ENCODE results near the gene SCG2. TPM values are rescaled to one million over a fixed set of nuclear protein-coding genes. Genes with fewer than 3 reads are reported as not detected.

Gene SCG2, protein sequence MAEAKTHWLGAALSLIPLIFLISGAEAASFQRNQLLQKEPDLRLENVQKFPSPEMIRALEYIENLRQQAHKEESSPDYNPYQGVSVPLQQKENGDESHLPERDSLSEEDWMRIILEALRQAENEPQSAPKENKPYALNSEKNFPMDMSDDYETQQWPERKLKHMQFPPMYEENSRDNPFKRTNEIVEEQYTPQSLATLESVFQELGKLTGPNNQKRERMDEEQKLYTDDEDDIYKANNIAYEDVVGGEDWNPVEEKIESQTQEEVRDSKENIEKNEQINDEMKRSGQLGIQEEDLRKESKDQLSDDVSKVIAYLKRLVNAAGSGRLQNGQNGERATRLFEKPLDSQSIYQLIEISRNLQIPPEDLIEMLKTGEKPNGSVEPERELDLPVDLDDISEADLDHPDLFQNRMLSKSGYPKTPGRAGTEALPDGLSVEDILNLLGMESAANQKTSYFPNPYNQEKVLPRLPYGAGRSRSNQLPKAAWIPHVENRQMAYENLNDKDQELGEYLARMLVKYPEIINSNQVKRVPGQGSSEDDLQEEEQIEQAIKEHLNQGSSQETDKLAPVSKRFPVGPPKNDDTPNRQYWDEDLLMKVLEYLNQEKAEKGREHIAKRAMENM
- 82.8 TPM for polyA plus RNA-seq
- long read RNA-seq, donor 1, transcript SCG2-201 (2 exons, 2,576 nt) = major isoform, 6 of 6 reads
- long read RNA-seq, donor 1, partial matches to known transcripts = 0 of 6 reads
- long read RNA-seq, donor 1, other reads (novel, unspliced or antisense) = 0 of 6 reads
- long read RNA-seq, donor 2, transcript SCG2-201 (2 exons, 2,576 nt) = major isoform, 19 of 19 reads
- long read RNA-seq, donor 2, partial matches to known transcripts = 0 of 19 reads
- long read RNA-seq, donor 2, other reads (novel, unspliced or antisense) = 0 of 19 reads
- long read RNA-seq, donor 3 = 0 reads
- long read RNA-seq, donor 4, partial matches to known transcripts = 0 of 2 reads
- long read RNA-seq, donor 4, other reads (novel, unspliced or antisense) = 0 of 2 reads
- long read RNA-seq, donor 5, transcript SCG2-201 (2 exons, 2,576 nt) = major isoform, 6 of 14 reads
- long read RNA-seq, donor 5, partial matches to known transcripts = 8 of 14 reads
- long read RNA-seq, donor 5, other reads (novel, unspliced or antisense) = 0 of 14 reads
- long read RNA-seq, donor 6, transcript SCG2-201 (2 exons, 2,576 nt) = major isoform, 37 of 37 reads
- long read RNA-seq, donor 6, partial matches to known transcripts = 0 of 37 reads
- long read RNA-seq, donor 6, other reads (novel, unspliced or antisense) = 0 of 37 reads
- long read RNA-seq, donor 7, partial matches to known transcripts = 0 of 4 reads
- long read RNA-seq, donor 7, other reads (novel, unspliced or antisense) = 0 of 4 reads
- long read RNA-seq, donor 8, transcript SCG2-201 (2 exons, 2,576 nt) = major isoform, 16 of 16 reads
- long read RNA-seq, donor 8, partial matches to known transcripts = 0 of 16 reads
- long read RNA-seq, donor 8, other reads (novel, unspliced or antisense) = 0 of 16 reads
- long read RNA-seq, donor 9, transcript SCG2-201 (2 exons, 2,576 nt) = major isoform, 16 of 16 reads
- long read RNA-seq, donor 9, partial matches to known transcripts = 0 of 16 reads
- long read RNA-seq, donor 9, other reads (novel, unspliced or antisense) = 0 of 16 reads
- long read RNA-seq, donor 10, transcript SCG2-201 (2 exons, 2,576 nt) = major isoform, 43 of 43 reads
- long read RNA-seq, donor 10, partial matches to known transcripts = 0 of 43 reads
- long read RNA-seq, donor 10, other reads (novel, unspliced or antisense) = 0 of 43 reads
- long read RNA-seq, donor 11, transcript SCG2-201 (2 exons, 2,576 nt) = major isoform, 13 of 14 reads
- long read RNA-seq, donor 11, partial matches to known transcripts = 0 of 14 reads
- long read RNA-seq, donor 11, other reads (novel, unspliced or antisense) = 0 of 14 reads

DNA sequence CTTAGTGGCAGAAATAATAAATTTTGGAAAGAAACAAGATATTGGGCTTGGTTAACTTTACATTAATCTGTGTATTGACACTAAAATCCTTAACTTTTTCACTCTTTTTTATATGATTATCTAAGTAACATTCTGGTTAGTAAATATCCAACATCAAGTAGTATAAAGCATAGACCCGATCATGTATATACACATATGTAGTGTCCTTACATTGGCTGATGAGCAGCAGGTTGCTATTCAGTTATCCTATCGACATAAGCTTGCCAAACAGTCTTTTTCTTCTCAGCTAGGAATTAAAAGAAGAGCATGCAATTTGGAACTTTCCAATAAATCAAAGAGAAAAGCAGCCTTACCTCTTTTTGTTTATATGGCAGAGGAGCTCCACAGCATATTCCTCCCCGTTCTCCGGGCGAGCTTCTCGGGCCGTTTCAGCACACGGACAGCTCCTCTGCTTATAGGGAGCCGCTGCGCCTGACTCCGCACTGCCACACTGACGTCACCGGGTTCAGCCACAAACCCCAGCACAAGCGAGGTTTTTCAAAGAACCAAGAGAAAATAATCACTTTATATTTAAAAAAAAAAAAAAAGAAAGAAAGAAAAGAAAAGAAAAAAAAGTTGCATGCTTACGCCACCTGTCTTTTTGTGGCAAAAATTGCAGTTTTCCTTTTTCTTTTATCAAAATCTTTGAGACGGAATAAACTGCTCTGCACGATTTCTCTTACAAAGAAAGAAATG, at the start of gene SCG2:
TSS of gene SCG2 (minus strand) at position 430 of the 735 bp plus-strand sequence. CDS start 3,079 bp downstream, outside the sequence.
- H3K4me3 ChIP-seq (ENCODE audit: low read length) = no peak within 1 kb of the TSS
- no peaks in the 10 kb centered on the region for H3K36me3 ChIP-seq (ENCODE audit: control insufficient read depth, insufficient read depth, low read length)
- no peak within 1 kb of the TSS for H3K27ac ChIP-seq (ENCODE audit: low read length)
- WGBS (ENCODE audit: insufficient coverage, low lambda C conversion rate) = 43% methylated on average over 4 of the region's 17 CpGs
- no peaks in the 10 kb centered on the region for H3K27me3 ChIP-seq (ENCODE audit: control insufficient read depth, insufficient read depth, low read length)
- no peaks in the 10 kb centered on the region for H3K9me3 ChIP-seq (ENCODE audit: control insufficient read depth, low read depth, low read length)
- H3K4me1 ChIP-seq (ENCODE audit: control insufficient read depth, insufficient read depth, low read length) = no peaks in the 10 kb centered on the region
- DNase-seq = peak; percentile 40 to 65

DNA sequence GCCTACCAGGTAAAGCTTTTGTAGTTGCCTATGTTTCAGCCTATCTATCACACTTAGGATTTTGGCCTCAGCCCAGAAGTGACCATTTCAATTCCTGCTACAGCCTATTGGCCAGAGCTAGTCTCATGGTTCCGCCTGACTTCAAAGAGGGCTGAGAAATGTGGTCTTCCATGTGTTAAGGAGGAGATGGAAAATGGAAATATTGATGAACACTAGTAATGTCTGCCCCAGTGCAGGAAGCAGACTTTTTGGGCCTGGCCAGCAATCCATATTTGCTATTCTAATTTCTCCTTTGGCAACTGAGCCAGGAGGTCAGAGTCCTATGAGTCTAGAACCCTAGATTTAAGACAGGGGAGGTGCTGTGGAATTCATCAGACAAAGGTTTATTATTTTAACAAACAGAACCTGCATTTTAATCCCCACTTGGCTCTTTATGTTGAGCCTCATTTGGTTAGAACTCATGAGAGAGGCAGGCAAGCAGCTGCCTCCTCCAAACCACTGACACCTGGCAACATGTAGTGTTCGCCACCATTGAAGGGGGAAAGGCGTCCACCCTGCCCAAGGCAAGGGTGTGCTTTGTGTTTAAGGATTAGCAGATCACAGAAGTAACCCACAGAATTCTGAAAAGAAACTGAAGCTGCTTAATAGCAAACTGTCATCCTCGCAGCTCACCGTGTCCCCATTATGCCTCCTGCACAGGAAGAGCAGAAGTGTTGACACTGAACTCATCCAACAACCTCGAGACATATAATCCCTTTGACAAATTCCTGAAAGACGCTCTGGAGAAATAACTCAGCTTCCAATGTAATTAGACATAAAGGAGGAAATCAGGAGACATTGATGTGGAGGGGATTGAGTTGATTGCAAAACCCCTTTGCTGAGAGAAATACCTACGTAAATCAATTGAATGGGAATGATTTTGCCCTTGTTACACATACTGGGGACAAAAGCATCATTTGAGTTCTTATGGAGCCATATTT, 47.7 kb upstream of the SCG2 start:
- no peaks in the 10 kb centered on the region for H3K27me3 ChIP-seq (ENCODE audit: control insufficient read depth, insufficient read depth, low read length)
- WGBS (ENCODE audit: insufficient coverage, low lambda C conversion rate) = 80% methylated on average over 1 of the region's 8 CpGs
- no peaks in the 10 kb centered on the region for H3K4me1 ChIP-seq (ENCODE audit: control insufficient read depth, insufficient read depth, low read length)
- H3K27ac ChIP-seq (ENCODE audit: low read length) = no peak overlapping the region
- H3K9me3 ChIP-seq (ENCODE audit: control insufficient read depth, low read depth, low read length) = no peaks in the 10 kb centered on the region
- H3K36me3 ChIP-seq (ENCODE audit: control insufficient read depth, insufficient read depth, low read length) = no peaks in the 10 kb centered on the region
- DNase-seq = no peak
- H3K4me3 ChIP-seq (ENCODE audit: low read length) = no peak overlapping the region

GRCh38 chr2:223648755-223649154, 46.6 kb upstream of the SCG2 start:
- DNase-seq = no peak
- H3K27me3 ChIP-seq (ENCODE audit: control insufficient read depth, insufficient read depth, low read length) = no peaks in the 10 kb centered on the region
- no peaks in the 10 kb centered on the region for H3K9me3 ChIP-seq (ENCODE audit: control insufficient read depth, low read depth, low read length)
- H3K4me1 ChIP-seq (ENCODE audit: control insufficient read depth, insufficient read depth, low read length) = no peaks in the 10 kb centered on the region
- H3K27ac ChIP-seq (ENCODE audit: low read length) = no peak overlapping the region
- no peaks in the 10 kb centered on the region for H3K36me3 ChIP-seq (ENCODE audit: control insufficient read depth, insufficient read depth, low read length)
- H3K4me3 ChIP-seq (ENCODE audit: low read length) = no peak overlapping the region

GRCh38 chr2:223647258-223647952, 45.2 kb upstream of the SCG2 start:
- DNase-seq = no peak
- no peak overlapping the region for H3K4me3 ChIP-seq (ENCODE audit: low read length)
- WGBS (ENCODE audit: insufficient coverage, low lambda C conversion rate) = no CpG with 5 or more reads among the region's 6 CpGs
- H3K27me3 ChIP-seq (ENCODE audit: control insufficient read depth, insufficient read depth, low read length) = no peaks in the 10 kb centered on the region
- H3K36me3 ChIP-seq (ENCODE audit: control insufficient read depth, insufficient read depth, low read length) = no peaks in the 10 kb centered on the region
- H3K4me1 ChIP-seq (ENCODE audit: control insufficient read depth, insufficient read depth, low read length) = no peaks in the 10 kb centered on the region
- no peaks in the 10 kb centered on the region for H3K9me3 ChIP-seq (ENCODE audit: control insufficient read depth, low read depth, low read length)
- no peak overlapping the region for H3K27ac ChIP-seq (ENCODE audit: low read length)

DNA sequence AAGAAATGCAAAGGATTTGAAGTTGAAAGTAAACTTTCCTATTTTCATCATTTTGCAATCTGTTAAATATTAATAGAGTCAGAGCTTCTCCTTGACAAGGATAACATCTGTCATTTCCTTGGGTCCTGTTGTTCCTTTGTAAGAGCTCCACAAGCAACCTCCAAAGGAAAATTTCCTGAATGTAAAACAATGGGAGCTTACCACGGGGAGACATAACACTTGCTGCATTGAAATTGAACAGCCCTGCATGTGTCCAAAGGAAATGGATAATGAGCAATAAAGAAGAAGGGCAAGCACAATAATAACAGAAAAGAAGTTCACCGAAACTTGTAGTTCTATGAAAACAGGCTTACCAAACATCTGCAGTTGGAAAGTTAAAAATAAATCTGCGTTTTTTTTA, 42.0 kb upstream of the SCG2 start:
- Histone ChIP-seq H3K27me3 (ENCODE audit: control insufficient read depth, insufficient read depth, low read length) (no peaks in the 10 kb centered on the region), H3K4me3 (ENCODE audit: low read length) (no peak overlapping the region), H3K9me3 (ENCODE audit: control insufficient read depth, low read depth, low read length) (no peaks in the 10 kb centered on the region), H3K27ac (ENCODE audit: low read length) (no peak overlapping the region), H3K36me3 (ENCODE audit: control insufficient read depth, insufficient read depth, low read length) (no peaks in the 10 kb centered on the region), H3K4me1 (ENCODE audit: control insufficient read depth, insufficient read depth, low read length) (no peaks in the 10 kb centered on the region)
- WGBS (ENCODE audit: insufficient coverage, low lambda C conversion rate) = 100% methylated on average over 2 of the region's 3 CpGs
- DNase-seq = no peak

GRCh38 chr2:223643309-223643708, 41.1 kb upstream of the SCG2 start:
- H3K4me3 ChIP-seq (ENCODE audit: low read length) = no peak overlapping the region
- no peaks in the 10 kb centered on the region for H3K9me3 ChIP-seq (ENCODE audit: control insufficient read depth, low read depth, low read length)
- no peaks in the 10 kb centered on the region for H3K4me1 ChIP-seq (ENCODE audit: control insufficient read depth, insufficient read depth, low read length)
- no peaks in the 10 kb centered on the region for H3K36me3 ChIP-seq (ENCODE audit: control insufficient read depth, insufficient read depth, low read length)
- no peak overlapping the region for H3K27ac ChIP-seq (ENCODE audit: low read length)
- WGBS (ENCODE audit: insufficient coverage, low lambda C conversion rate) = 100% methylated on average over 1 of the region's 4 CpGs
- H3K27me3 ChIP-seq (ENCODE audit: control insufficient read depth, insufficient read depth, low read length) = no peaks in the 10 kb centered on the region
- DNase-seq = no peak

GRCh38 chr2:223642506-223642905, 40.3 kb upstream of the SCG2 start:
- no peak for DNase-seq
- H3K4me1 ChIP-seq (ENCODE audit: control insufficient read depth, insufficient read depth, low read length) = no peaks in the 10 kb centered on the region
- no peaks in the 10 kb centered on the region for H3K27me3 ChIP-seq (ENCODE audit: control insufficient read depth, insufficient read depth, low read length)
- H3K27ac ChIP-seq (ENCODE audit: low read length) = no peak overlapping the region
- WGBS (ENCODE audit: insufficient coverage, low lambda C conversion rate) = no CpG with 5 or more reads among the region's 1 CpG
- no peaks in the 10 kb centered on the region for H3K36me3 ChIP-seq (ENCODE audit: control insufficient read depth, insufficient read depth, low read length)
- no peaks in the 10 kb centered on the region for H3K9me3 ChIP-seq (ENCODE audit: control insufficient read depth, low read depth, low read length)
- H3K4me3 ChIP-seq (ENCODE audit: low read length) = no peak overlapping the region

GRCh38 chr2:223641082-223641481, 38.9 kb upstream of the SCG2 start:
- H3K27me3 ChIP-seq (ENCODE audit: control insufficient read depth, insufficient read depth, low read length) = no peaks in the 10 kb centered on the region
- WGBS (ENCODE audit: insufficient coverage, low lambda C conversion rate) = 0% methylated on average over 1 of the region's 5 CpGs
- no peaks in the 10 kb centered on the region for H3K36me3 ChIP-seq (ENCODE audit: control insufficient read depth, insufficient read depth, low read length)
- H3K27ac ChIP-seq (ENCODE audit: low read length) = no peak overlapping the region
- DNase-seq = no peak
- H3K4me1 ChIP-seq (ENCODE audit: control insufficient read depth, insufficient read depth, low read length) = no peaks in the 10 kb centered on the region
- no peak overlapping the region for H3K4me3 ChIP-seq (ENCODE audit: low read length)
- H3K9me3 ChIP-seq (ENCODE audit: control insufficient read depth, low read depth, low read length) = no peaks in the 10 kb centered on the region

All from large intestine (tissue), 12 donors.